Measurements from ENCODE around the gene FHL1.

FHL1 gene

DNA sequence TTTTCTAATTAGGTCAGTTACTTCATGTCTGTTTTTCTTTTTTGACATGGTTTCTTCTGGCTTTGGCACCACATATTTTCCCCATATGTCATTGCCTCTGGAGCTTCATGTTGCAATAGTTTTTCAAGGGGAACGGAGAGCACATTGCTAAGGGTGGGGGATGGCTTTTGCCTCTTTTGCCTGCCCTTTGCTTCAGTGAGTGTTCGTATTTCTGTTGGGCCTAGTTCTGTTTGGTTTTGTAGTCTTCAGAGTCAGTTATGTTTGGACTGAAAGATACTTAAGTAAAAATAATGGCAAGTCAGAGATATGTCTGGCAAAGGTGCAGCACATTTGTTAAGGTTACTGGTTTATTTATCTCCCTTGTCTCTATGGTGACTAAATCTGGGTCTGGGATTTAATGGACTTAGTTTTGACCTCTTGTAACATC is 29.1 kb downstream of the FHL1 start:
- H3K79me1 ChIP-seq (ENCODE audit: low read length), result no peaks in the 10 kb centered on the region
- no peak overlapping the region for H4K8ac ChIP-seq (ENCODE audit: low read depth, low read length)
- H3K23ac ChIP-seq (ENCODE audit: low read length), result no peak overlapping the region
- no peak overlapping the region for H2BK12ac ChIP-seq (ENCODE audit: low read length)
- H2BK5ac ChIP-seq (ENCODE audit: low read depth, low read length, poor library complexity), result no peak overlapping the region
- DNase-seq, result peak in 1 of 2 donors; percentile 57
- no peak overlapping the region for H4K91ac ChIP-seq (ENCODE audit: low read depth, low read length)
- H3K9me3 ChIP-seq (ENCODE audit: insufficient read depth, low read depth, low read length), result no peaks in the 10 kb centered on the region
- no peak overlapping the region for H4K12ac ChIP-seq (ENCODE audit: low read depth, low read length)
- H2BK120ac ChIP-seq (ENCODE audit: insufficient read depth, low read length, poor library complexity), result no peak overlapping the region
- no peak overlapping the region for H2AFZ ChIP-seq (ENCODE audit: insufficient read depth, low read length, poor library complexity)
- H3K4ac ChIP-seq (ENCODE audit: low read depth, low read length), result no peak overlapping the region
- no peaks in the 10 kb centered on the region for H3K27me3 ChIP-seq (ENCODE audit: insufficient read depth, low read length)
- H3K27ac ChIP-seq (ENCODE audit: low read depth, low read length), result no peak overlapping the region
- H3K4me3 ChIP-seq (ENCODE audit: low read depth, low read length), result no peak overlapping the region
- WGBS (ENCODE audit: extremely low coverage, insufficient coverage, insufficient read length), result no CpG with 5 or more reads among the region's 2 CpGs
- no peak overlapping the region for H3K18ac ChIP-seq (ENCODE audit: low read length)
- H3K9ac ChIP-seq (ENCODE audit: low read length), result no peak overlapping the region
- no peaks in the 10 kb centered on the region for H3K4me1 ChIP-seq (ENCODE audit: control insufficient read depth in 1 of 2, insufficient read depth in 2 of 2, low read length in 2 of 2)
- no peak overlapping the region for H3K14ac ChIP-seq (ENCODE audit: low read length)
- H3K79me2 ChIP-seq (ENCODE audit: control insufficient read depth, insufficient read depth, low read length, poor library complexity), result no peaks in the 10 kb centered on the region
- H3K36me3 ChIP-seq (ENCODE audit: control insufficient read depth in 1 of 2, insufficient read depth in 2 of 2, low read length in 2 of 2), result no peaks in the 10 kb centered on the region
- no peak overlapping the region for H3K4me2 ChIP-seq (ENCODE audit: low read length)
- no peak overlapping the region for H2AK5ac ChIP-seq (ENCODE audit: low read length)

DNA sequence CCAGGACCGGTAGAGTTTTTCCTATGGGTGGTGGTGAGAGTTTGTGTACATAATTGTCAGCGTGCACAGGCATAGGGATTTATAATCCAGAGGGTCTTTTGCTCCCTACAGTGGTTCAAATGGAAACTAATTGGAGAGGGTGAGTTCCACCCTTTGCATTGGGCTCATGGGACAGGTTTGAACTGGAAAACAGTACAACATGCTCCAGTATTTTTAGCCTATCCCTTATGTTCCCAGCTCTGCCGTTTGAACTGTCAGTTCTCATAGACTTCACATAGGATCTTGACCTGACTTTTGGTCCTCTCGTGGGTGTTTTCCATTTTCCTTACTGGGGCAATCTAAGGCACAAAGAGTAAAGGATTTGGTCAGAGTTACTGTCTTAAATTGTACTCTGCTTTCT is 31.8 kb downstream of the FHL1 start:
- no peak overlapping the region for H4K12ac ChIP-seq (ENCODE audit: low read depth, low read length)
- no peak overlapping the region for H3K18ac ChIP-seq (ENCODE audit: low read length)
- H3K9me3 ChIP-seq (ENCODE audit: insufficient read depth, low read depth, low read length), result no peaks in the 10 kb centered on the region
- no CpG with 5 or more reads among the region's 4 CpGs for WGBS (ENCODE audit: extremely low coverage, insufficient coverage, insufficient read length)
- H2BK5ac ChIP-seq (ENCODE audit: low read depth, low read length, poor library complexity), result no peak overlapping the region
- no peaks in the 10 kb centered on the region for H3K36me3 ChIP-seq (ENCODE audit: control insufficient read depth in 1 of 2, insufficient read depth in 2 of 2, low read length in 2 of 2)
- no peak for DNase-seq
- H3K27ac ChIP-seq (ENCODE audit: low read depth, low read length), result no peak overlapping the region
- H2AFZ ChIP-seq (ENCODE audit: insufficient read depth, low read length, poor library complexity), result no peak overlapping the region
- no peak overlapping the region for H2BK120ac ChIP-seq (ENCODE audit: insufficient read depth, low read length, poor library complexity)
- H3K4me1 ChIP-seq (ENCODE audit: control insufficient read depth in 1 of 2, insufficient read depth in 2 of 2, low read length in 2 of 2), result no peaks in the 10 kb centered on the region
- no peak overlapping the region for H4K8ac ChIP-seq (ENCODE audit: low read depth, low read length)
- no peak overlapping the region for H3K9ac ChIP-seq (ENCODE audit: low read length)
- H3K27me3 ChIP-seq (ENCODE audit: insufficient read depth, low read length), result no peaks in the 10 kb centered on the region
- no peak overlapping the region for H3K4me2 ChIP-seq (ENCODE audit: low read length)
- no peaks in the 10 kb centered on the region for H3K79me2 ChIP-seq (ENCODE audit: control insufficient read depth, insufficient read depth, low read length, poor library complexity)
- no peak overlapping the region for H3K4me3 ChIP-seq (ENCODE audit: low read depth, low read length)
- no peak overlapping the region for H3K23ac ChIP-seq (ENCODE audit: low read length)
- H3K4ac ChIP-seq (ENCODE audit: low read depth, low read length), result no peak overlapping the region
- H4K91ac ChIP-seq (ENCODE audit: low read depth, low read length), result no peak overlapping the region
- H3K14ac ChIP-seq (ENCODE audit: low read length), result no peak overlapping the region
- no peak overlapping the region for H2AK5ac ChIP-seq (ENCODE audit: low read length)
- no peaks in the 10 kb centered on the region for H3K79me1 ChIP-seq (ENCODE audit: low read length)
- H2BK12ac ChIP-seq (ENCODE audit: low read length), result no peak overlapping the region

DNA sequence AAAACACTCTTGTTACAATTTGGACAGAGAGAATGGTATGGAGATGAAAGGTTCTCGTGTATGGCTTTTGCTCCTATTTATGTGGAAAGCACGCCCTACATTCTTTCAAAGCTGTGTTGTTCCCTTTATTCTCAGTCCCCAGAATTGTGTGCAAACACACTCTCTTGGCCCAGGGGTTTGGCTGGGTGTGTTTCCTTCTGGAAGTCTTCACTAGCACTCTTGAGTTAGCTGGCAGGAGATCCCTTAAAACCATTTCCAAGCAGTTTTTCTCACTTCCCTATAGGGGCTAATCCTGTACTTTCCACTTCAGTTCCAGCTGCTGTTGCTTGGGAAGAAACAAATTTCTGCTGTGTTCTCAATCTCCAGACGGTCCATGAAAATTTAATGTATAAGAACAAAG is 35.1 kb downstream of the FHL1 start:
- DNase-seq, result no peak
- H3K14ac ChIP-seq (ENCODE audit: low read length), result no peak overlapping the region

DNA sequence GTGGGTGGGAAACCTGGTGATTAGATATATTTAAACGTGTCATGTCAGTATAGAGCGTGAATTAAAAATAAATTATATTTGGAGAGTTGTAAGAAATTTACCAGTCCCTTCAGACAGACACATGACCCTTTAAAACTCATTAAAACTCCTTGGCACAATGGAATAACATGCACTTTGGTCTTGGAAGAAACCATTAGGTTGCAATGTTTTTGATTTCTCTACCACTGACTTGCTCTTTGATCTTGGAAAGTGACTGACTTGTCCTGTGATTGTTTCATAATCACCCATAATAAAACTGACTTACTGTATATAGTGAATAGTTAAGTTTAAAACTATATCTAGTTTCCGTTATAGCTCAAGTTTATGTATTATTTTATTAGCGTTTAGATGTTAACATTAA is 35.8 kb downstream of the FHL1 start:
- Histone ChIP-seq H3K4me1 (ENCODE audit: control insufficient read depth in 1 of 2, insufficient read depth in 2 of 2, low read length in 2 of 2) (no peaks in the 10 kb centered on the region), H3K9me3 (ENCODE audit: insufficient read depth, low read depth, low read length) (no peaks in the 10 kb centered on the region), H3K79me2 (ENCODE audit: control insufficient read depth, insufficient read depth, low read length, poor library complexity) (no peaks in the 10 kb centered on the region), H3K18ac (ENCODE audit: low read length) (no peak overlapping the region), H2AK5ac (ENCODE audit: low read length) (no peak overlapping the region), H3K4ac (ENCODE audit: low read depth, low read length) (no peak overlapping the region), H3K4me2 (ENCODE audit: low read length) (no peak overlapping the region), H3K79me1 (ENCODE audit: low read length) (no peaks in the 10 kb centered on the region), H2AFZ (ENCODE audit: insufficient read depth, low read length, poor library complexity) (no peak overlapping the region), H4K8ac (ENCODE audit: low read depth, low read length) (no peak overlapping the region), H3K27ac (ENCODE audit: low read depth, low read length) (no peak overlapping the region), H3K27me3 (ENCODE audit: insufficient read depth, low read length) (no peaks in the 10 kb centered on the region), H3K23ac (ENCODE audit: low read length) (no peak overlapping the region), H2BK12ac (ENCODE audit: low read length) (no peak overlapping the region), H4K12ac (ENCODE audit: low read depth, low read length) (no peak overlapping the region), H2BK5ac (ENCODE audit: low read depth, low read length, poor library complexity) (no peak overlapping the region), H4K91ac (ENCODE audit: low read depth, low read length) (no peak overlapping the region), H3K14ac (ENCODE audit: low read length) (no peak overlapping the region), H3K36me3 (ENCODE audit: control insufficient read depth in 1 of 2, insufficient read depth in 2 of 2, low read length in 2 of 2) (no peaks in the 10 kb centered on the region), H3K4me3 (ENCODE audit: low read depth, low read length) (no peak overlapping the region), H2BK120ac (ENCODE audit: insufficient read depth, low read length, poor library complexity) (no peak overlapping the region), H3K9ac (ENCODE audit: low read length) (no peak overlapping the region)
- DNase-seq, result no peak
- WGBS (ENCODE audit: extremely low coverage, insufficient coverage, insufficient read length), result no CpG with 5 or more reads among the region's 4 CpGs

More for the DNA sequence above, 35.1 kb downstream of the FHL1 start:
- H3K18ac ChIP-seq (ENCODE audit: low read length), result no peak overlapping the region
- H3K79me1 ChIP-seq (ENCODE audit: low read length), result no peaks in the 10 kb centered on the region
- no peaks in the 10 kb centered on the region for H3K9me3 ChIP-seq (ENCODE audit: insufficient read depth, low read depth, low read length)
- H2BK120ac ChIP-seq (ENCODE audit: insufficient read depth, low read length, poor library complexity), result no peak overlapping the region
- no peak overlapping the region for H4K8ac ChIP-seq (ENCODE audit: low read depth, low read length)
- no peak overlapping the region for H3K9ac ChIP-seq (ENCODE audit: low read length)
- H3K79me2 ChIP-seq (ENCODE audit: control insufficient read depth, insufficient read depth, low read length, poor library complexity), result no peaks in the 10 kb centered on the region
- H3K27me3 ChIP-seq (ENCODE audit: insufficient read depth, low read length), result no peaks in the 10 kb centered on the region
- no peak overlapping the region for H2BK12ac ChIP-seq (ENCODE audit: low read length)
- H3K27ac ChIP-seq (ENCODE audit: low read depth, low read length), result no peak overlapping the region
- WGBS (ENCODE audit: extremely low coverage, insufficient coverage, insufficient read length), result no CpG with 5 or more reads among the region's 3 CpGs
- H3K4me2 ChIP-seq (ENCODE audit: low read length), result no peak overlapping the region
- no peak overlapping the region for H2AFZ ChIP-seq (ENCODE audit: insufficient read depth, low read length, poor library complexity)
- no peak overlapping the region for H3K4me3 ChIP-seq (ENCODE audit: low read depth, low read length)
- no peak overlapping the region for H3K23ac ChIP-seq (ENCODE audit: low read length)
- no peak overlapping the region for H2AK5ac ChIP-seq (ENCODE audit: low read length)
- no peaks in the 10 kb centered on the region for H3K4me1 ChIP-seq (ENCODE audit: control insufficient read depth in 1 of 2, insufficient read depth in 2 of 2, low read length in 2 of 2)
- no peak overlapping the region for H4K12ac ChIP-seq (ENCODE audit: low read depth, low read length)
- H3K4ac ChIP-seq (ENCODE audit: low read depth, low read length), result no peak overlapping the region
- H2BK5ac ChIP-seq (ENCODE audit: low read depth, low read length, poor library complexity), result no peak overlapping the region
- no peaks in the 10 kb centered on the region for H3K36me3 ChIP-seq (ENCODE audit: control insufficient read depth in 1 of 2, insufficient read depth in 2 of 2, low read length in 2 of 2)
- H4K91ac ChIP-seq (ENCODE audit: low read depth, low read length), result no peak overlapping the region

Data from trophoblast cell (in vitro differentiated cells and primary cell).